NAMALWA (cell line): Measurements from ENCODE around the gene PLA2G6.

Source experiments
- DNase-seq: peaks from one replicate; pipeline ENCODE4 v3.0.0-alpha.2; 2015; ENCODE audit warnings: low spot score

The PLA2G6 gene, protein sequence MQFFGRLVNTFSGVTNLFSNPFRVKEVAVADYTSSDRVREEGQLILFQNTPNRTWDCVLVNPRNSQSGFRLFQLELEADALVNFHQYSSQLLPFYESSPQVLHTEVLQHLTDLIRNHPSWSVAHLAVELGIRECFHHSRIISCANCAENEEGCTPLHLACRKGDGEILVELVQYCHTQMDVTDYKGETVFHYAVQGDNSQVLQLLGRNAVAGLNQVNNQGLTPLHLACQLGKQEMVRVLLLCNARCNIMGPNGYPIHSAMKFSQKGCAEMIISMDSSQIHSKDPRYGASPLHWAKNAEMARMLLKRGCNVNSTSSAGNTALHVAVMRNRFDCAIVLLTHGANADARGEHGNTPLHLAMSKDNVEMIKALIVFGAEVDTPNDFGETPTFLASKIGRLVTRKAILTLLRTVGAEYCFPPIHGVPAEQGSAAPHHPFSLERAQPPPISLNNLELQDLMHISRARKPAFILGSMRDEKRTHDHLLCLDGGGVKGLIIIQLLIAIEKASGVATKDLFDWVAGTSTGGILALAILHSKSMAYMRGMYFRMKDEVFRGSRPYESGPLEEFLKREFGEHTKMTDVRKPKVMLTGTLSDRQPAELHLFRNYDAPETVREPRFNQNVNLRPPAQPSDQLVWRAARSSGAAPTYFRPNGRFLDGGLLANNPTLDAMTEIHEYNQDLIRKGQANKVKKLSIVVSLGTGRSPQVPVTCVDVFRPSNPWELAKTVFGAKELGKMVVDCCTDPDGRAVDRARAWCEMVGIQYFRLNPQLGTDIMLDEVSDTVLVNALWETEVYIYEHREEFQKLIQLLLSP

DNA sequence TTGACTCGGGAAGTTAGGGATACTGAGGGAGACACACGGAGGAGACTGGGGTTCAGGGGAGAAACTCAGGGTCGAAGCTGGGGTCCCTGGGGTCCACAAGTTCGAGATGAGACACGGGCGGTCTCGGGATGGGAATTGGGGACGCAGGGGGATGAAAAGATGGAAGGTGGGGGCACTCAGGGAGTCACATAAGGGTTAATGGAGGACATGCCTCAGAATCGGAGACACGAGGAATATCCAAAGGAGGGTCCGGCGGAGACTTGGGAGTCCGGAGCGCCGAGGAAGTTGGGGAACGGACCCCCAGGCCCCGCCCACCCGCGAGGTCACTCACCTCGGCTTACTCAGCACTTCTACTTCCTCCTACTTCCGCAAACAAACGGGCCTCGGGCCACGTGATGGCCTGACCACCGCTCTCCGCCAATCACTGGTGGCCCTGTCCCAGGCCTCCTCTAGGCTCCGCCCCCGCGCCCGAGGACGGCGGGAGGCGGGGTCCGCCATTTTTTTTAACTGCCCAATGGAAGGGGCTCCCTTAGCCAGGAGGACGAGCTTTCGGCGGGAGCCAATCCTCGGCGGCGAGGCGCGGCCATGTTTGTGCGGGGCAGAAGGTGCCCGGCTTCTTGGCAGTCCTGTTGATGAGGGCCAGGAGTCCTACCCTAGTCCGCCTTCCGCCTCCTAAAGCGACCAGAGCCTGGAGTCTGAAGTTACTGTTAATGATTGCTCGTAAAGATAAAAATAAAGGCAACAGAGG is at the start of gene PLA2G6:
Gene PLA2G6 (minus strand): TSS at position 378 of the 748 bp plus-strand sequence. CDS start 12,404 bp downstream, outside the sequence.
- peak; percentile 99 for DNase-seq

DNA sequence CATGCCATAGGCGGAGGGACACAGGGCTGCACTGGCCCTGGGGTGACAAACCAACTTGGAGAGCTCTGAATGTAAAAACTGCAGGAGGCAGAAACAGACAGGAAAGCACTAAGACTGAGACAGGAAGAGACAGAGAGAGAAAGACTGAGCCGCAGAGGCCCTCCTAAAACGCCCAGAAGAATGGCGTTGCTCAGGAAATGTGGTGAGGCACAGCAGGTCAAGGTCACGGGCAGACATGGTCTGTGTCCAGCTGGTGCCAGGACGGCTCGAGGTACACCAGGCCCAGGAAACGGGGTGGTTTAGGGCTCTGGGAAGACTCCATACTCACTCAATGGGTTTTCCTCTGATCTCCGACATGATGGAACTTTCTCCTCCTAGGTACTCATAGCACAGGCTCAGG is 49.3 kb upstream of the PLA2G6 start:
- DNase-seq = no peak

DNA sequence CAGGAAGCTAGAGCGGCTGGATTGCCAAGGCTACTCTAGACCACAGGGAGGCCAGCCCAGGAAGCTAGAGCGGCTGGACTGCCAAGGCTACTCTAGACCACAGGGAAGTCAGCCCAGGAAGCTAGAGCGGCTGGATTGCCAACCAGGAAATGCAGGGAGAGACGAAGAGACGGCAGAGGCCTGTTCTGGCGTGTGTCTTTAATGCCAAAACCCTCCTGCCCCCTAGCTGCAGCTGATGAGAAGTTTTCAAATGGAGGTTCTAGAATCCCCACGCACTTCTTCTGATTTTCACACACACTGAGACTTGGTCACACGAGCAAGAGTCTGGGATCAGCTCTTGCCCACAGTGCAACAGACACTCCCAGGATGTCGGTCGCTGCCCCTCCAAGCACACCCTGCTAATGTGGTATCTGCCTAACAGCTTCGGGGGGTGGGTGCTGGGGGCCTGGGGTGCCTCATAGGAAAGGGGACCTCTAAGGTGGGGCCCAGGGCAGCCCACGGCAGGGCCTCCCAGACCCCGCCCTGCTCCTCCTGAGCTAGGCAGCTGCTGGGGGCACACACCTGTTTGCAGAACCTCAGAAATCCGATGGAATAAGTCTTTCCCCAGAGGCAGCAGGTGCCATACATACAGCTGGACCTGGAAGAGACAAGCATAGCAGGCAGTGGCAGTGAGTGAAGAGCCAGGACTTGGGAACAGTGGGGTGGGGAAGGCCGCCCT is 48.6 kb upstream of the PLA2G6 start:
- DNase-seq = peak; percentile 44

DNA sequence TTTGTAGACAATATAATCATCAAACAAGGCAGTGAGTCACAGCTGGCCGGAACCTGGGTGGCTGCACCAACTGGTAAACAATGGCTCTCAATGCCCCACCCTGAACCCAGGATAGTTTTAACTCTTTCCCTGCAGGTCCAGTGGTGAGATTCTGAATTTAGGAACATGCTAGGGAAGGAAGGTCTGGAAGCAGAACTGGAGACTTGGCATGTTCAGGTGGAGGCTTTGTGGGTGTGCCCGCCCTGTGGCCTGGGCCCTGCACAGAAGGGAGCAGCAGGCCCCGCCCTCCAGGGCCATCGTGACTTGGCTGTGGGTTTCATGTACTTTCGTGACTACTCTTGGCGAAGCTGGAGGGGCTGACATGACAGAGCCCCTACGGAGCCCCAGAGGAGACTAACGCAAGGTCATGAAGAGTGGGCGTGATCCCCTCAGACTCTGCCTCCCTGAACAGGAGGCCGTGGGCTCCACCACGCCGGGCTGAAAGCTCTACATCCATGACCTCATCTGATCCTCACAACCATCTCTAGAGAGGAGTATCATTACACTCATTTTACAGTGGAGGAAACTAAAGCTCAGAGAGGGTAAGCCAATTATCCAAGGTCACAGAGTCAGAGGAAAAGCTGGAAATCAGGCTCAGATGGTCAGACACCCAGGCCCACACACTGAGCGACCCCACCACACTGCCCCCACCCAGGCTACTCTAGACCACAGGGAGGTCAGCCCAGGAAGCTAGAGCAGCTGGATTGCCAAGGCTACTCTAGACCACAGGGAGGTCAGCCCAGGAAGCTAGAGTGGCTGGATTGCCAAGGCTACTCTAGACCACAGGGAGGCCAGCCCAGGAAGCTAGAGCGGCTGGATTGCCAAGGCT is 47.5 kb upstream of the PLA2G6 start:
- DNase-seq = no peak

DNA sequence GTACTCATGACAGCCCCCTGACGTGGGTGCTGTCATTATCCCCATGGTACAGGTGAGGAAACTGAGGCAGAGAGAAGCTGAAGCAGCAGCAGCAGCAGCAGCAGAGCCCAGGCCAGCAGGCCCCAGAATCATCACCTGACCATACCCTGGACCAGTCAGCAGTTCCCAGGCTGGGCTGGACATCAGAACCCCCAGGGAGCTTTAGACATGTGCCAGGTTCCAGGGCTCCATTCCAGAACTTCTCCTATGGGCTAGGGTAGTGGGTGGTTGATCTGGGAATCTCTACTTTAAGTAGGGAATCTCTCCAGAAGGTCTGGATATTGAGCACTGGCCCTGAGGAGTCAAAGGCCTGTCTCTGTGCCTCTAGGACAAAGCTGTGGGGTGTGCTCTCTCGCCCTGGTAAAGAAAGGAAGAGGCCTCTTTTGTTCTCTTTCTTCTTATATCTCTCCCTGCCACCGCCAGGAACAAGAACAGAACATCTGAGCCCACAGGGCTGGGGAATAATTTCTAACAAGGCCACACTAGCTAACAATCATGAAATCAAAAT is 46.8 kb upstream of the PLA2G6 start:
- DNase-seq = no peak

DNA sequence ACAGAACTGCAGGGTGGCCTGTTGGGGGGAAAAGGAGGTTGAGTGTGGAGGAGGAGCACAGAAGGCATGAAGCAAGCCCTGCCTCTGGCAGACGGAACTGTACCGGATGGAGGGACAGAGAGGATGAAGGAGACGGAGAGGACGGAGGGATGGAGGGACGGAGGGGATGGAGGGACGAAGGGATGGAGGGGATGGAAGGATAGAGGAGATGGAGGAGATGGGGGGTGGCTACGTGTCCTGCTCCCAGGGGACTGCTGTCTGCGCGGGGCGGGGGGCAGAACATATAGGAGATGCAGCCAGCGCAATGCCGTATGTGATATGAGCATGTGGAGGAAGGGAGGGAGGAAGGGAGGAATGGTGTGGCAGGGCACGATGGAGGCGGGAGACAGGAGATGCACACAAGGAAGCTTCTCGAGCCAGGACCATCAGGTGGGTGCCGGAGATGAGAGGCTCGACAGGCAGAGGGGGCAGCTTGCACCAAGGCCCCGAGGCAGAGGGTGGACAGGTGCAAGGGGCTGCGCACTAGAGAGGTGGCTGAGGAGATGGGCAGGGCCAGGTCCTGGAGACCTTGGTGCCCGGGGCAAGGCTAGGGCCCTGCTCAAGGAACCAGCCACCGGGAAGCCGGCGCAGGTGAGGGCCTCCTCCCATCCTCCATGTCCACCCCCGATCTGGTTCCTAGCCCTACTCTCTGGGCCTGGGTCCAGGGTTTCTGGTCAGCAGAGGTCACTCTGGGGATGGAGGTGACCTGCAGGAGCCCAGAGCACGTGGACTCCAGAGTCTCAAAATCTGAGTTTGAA is 45.4 kb upstream of the PLA2G6 start:
- DNase-seq = no peak

DNA sequence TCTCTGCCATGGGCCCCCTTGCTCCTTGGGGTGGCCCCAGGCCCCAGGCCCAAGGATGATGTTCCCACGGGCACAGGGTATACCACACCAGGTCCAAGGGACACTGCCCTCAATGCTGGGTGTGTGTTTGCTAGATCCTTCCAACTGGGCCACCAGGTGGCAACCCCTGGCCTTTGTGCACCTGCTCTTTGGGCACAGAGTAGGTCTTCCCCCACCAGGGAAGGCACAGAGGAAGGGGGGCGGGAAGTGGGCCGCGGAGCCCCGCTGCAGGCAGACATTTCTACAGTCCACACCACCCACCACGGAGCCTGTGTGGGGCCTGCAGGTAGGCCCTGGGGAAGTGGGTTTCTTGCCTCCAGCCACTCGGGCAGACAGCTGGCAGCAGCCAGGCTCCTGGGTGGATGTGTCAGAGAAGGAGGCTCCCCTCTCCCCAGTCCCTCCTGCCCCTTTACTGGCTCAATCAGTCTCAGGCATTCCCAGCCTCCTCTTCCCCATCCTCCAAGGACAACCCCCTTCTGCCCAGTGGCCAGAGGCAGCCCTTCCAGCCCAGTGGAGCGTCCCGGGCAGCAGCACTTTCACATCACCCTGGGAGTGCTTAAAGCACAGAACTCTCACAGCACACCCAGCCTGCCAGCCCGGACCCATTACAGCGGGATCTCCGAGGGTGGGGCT is 41.8 kb upstream of the PLA2G6 start:
- DNase-seq = peak; percentile 24

DNA sequence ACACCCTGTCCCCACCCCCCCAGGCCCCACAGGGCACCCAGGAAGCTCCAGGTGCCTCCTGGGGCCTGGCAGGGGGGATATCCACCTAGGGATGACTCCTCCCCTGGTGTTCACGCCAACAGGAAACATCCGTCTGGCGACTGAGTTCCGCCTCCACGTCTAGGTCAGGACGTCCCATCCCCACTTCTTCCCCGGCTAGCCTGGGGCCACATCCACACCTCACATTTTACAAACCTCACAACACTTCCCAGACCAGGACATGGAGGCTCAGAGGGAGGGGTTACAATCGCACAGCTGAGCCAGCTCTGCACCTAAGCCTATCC is 41.1 kb upstream of the PLA2G6 start:
- no peak for DNase-seq

DNA sequence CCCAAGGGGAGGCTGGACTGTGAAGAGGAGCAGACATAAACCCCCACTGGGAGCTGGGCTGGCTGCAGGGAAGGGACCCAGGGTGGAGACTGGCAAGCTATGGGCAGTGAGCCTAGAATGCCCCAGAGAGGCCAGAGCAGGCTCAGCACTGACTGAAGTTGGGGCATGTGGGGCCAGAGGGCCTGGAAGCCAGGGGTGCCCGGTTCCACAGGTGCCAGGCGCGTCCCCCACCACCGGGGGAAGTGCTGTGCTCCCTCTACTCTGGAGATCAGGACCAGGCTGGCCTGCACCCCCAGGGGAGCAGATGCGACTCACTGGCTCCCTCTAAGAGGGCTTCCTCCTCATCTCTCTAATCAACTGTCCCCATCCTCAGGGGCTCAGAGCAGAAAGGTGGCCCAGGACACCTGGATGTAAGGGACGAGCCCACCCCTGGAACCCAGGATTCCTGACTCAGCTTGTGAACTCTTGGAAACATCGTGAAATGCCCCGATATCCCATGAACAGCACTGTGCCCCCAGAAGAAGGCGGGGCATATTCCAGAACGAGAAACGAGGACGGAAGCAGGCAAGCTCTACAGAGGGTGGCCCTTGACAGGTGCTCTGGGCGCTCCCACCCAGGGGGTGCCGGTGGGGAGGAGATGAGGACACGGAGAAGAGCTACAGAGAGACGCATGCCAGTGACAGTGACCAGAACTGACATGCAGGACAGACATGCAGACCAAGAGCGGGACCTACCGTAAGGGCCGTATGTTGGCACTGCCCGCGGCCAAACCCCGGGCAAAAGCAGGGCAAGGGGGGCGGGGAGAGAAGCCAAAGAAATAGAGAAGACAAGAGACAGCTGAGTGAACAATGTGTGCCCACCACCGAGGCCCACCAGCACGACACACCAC is 40.5 kb upstream of the PLA2G6 start:
- DNase-seq = peak; percentile 23

DNA sequence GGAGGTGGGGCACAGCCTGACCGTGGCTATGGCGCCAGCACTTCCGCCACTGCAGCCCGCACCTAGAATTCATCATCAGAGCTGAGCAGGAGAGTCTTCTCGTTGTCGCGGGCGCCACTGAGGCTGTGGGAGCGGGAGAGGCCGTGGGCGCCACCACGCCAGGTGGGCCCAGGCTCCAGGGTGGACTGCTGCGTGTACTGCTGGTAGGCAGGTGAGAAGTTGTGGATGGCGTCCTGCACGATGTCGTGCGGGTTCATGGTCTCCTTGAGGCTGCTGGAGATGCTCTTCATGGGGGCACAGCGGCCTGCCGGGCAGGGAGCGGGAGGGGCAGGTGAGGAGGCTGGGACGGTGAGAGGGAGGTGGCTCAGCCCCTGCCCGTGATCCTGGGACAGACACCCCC is 39.8 kb upstream of the PLA2G6 start:
- DNase-seq = no peak

DNA sequence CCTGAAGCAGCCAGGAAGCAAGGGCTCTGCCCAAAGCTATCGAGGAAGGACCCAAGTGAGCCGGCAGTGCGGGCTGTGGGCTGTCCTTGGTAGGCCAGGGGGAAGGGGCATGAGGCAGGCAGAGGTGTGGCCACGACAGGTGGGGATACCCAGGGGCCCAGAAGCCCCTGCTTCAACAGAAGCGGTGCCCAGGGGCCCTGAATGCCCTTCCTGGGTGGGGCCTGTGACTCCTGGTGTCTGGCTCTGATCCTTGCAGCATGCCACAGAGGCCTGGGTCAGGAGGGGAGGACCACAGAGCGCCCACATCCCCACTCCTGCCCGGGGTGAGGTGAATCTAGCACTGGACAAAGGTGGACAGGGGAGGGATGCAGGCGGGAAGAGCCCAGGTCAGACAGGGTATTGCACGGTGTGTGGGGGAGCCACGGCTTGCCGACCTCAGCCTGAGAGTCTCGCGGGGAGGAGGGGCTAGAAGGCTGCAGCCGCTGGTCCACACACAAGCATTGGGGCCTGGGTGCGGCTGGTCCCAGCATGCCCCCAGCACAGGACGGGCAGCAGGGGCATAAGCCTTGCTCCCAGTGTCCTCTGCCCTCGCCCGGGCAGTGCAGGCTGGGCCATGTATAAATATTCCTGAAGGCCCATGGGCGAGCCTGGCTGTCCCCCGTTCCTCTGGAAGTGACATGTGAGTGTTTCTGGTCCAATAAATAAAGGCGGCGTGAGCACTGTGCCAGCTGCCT is 39.2 kb upstream of the PLA2G6 start:
- no peak for DNase-seq

DNA sequence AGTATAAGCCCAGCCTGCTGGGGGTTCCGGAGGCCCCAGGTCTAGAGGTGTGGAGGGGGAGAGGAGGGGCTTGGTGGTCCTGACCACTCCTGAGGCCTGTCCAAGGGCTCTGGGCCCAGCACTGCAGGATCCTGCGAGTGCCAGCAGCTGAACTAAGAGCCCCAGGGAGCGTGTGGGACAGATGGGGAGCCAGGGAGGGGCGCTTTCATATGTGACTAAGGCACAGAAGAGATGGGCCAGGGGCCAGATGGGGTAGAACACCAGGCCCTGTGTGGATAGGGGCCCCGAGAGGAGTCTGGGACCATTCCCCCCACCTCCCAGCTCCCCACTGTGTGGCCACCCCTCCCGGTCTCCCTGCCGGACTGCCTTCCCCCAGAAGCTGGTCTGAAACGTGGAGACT is 38.5 kb upstream of the PLA2G6 start:
- DNase-seq = no peak

DNA sequence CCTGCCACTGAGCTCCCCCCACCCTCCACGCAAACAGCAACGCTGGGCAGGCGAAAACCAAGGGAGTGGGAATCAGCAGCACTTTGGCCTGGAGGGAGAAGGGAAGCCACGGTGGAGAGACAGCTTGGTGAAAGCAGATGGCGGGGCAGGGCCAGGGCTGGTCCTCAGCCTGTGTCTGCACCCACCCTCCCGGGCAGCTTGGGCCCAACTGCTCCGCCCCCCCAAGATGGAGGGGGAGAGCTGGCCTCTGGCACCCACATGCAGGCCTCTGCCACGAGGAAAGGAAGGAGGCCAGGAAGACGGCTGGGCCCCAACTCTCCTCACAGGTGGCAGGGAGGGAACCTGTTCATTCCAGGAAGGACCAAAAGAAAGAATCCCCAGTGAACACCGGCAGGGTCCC is 38.0 kb upstream of the PLA2G6 start:
- DNase-seq = no peak

DNA sequence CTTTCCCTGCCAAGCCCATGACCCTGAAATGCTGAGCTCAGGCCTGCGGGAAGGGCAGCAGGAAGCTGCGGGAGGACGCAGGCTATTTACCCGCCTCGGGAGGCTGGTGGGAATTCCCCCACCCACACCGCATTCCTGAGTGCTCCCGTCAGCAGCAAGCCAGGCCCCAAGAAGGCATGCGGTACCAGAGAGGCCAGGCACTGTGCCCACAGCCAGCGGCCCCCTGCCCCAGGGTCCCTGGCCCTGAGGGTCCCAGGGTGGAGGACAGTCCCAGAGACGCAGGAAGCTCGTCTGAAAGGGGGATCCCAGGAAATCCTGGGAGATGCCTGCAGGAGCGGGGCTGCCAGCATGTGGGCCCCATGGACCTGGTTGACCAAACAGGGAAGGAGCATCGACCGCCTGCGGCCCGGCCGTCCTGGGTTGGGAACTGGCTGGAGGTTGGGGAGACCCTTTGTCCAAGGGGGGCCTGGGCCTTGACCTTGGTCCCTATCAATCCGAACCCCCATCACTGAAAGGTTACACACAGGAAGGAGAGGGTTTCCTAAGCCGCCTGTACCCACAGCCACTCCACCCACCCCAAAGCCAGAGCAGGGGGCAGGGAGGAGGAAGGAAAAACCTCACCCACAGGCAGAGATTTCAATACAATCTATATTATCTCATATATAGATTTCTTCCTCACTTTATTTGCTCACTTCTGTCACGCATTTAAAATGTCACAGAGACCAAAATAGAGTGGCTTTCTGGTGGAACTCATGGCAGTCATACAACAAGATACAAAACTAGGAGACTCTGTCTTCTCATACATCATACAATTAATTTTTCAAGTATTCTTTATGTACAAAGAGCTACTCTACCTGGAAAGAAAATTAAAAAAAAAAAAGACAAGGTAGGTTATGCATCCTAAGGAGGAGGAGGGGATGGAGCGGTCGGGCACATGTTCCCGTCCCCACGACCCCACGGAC is 37.3 kb upstream of the PLA2G6 start:
- DNase-seq = no peak

DNA sequence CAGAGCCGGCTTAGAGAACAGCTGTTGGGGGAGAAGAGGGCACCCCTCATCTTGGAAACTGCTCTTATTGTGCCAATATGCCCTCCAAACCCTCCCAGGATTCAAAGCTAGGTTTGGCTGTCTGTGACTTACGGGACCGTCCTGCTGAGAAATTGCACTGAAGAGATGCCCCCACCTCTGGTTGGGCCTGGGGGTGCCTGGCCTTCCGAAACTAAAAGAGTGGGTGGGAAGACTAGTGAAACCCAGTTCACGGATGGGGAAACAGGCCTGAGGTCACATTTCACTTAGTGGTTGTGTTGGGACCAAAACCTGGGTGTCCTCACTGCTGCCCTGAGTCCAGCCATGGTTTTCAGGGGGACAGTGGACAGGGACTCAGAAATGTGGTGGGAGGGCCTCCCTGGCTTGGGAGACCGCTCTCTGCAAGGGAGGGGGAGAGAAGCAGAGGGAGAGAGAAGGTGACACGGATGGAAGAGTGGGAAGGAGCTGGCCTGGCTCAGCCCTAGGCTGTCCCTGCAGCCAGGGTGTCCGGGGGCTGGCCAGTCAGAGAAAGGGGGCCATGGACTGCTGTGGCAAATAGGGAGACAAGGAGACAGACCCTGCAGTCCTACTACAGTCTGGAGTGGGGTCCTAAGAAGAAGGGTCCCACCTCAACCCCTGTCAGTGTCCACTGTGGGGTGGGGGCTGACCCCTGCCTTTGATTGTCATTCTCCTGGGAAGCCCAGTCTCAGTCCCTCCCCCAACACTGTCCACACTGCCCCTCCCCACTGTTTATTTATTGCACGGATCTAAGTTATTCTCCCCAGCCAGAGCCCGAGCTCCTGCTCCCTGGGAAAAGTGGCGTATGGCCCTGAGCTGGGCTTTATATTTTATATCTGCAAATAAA is 33.8 kb upstream of the PLA2G6 start:
- no peak for DNase-seq
